Activated CD4-positive, alpha-beta T cell treated with anti-CD3 and anti-CD28 coated beads, Interleukin-2, amount 50 U/mL, for 16 hours (primary cell): ENCODE measurements around the gene FXYD2.
"Not testable (repeated sequence)": the region's sequence is repeated elsewhere in the genome, so short reads cannot be mapped to it uniquely, and the experiment has no call there.

Experiments
- DNase-seq: peaks from one replicate; pipeline ENCODE4 v3.0.0-alpha.2; 2020

FXYD2 gene

DNA sequence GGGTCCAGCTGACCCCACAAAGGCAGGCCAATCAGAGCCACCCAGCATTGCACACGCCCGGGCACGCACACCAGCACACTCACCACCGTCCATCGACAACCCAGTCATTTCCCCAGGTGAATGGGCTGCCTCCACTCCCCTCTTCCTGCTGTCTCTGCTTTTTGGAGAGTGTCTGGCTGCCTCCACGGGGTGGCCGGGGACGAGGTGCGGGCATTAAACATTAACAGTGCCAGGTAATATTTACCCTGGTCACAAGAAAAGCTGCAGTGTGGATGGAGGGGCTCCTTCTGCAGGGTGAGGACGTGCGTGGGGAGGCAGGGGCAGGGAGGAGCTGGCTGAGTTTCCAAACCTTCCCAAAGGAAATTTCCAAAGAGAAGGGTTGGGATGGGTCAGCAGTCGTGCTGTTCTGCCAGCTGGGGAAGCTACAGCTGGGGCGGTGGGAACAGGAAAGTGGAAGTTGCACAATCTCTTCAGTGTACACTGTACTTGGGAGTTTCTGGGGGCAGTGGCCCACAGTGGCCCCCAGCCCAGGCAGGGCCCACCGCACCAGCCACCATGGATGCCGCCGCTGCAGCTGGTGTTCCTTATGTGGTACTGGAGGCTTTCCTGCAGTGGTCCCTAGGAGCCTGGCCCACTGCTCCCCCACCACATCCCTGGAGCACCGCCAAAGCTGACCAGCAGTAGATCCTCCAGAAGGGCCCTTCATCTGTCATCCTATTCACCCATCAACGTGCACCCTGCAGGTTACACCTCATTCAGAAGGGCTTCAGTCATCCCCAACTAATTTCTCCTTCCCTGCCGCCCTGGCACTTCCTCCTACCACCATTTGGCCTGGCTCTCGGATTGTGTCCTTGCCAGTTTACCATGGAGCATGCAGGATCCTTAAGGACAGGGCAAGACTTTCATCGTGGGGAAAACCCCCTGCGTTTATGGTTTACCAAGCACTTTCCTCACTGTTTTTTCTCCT, at the start of gene FXYD2:
FXYD2 (minus strand) TSS at position 174 of the 967 bp plus-strand sequence; CDS start at position 108, 66 bp downstream.
- no peak for DNase-seq

DNA sequence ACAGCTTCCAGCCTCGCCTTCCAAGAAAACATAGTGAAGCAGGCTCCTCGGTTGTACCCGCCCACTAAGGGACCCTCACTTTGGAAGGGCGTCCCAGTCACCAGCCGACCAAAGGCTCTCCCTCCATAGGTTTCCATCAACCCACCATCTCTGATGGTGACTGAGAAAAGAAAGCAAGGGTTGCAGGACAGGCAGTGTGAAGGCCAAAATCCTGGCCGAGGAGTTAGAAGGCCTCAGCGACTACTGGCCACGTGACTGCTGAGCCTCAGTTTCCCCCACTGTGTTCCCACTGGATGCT, 49.2 kb upstream of the FXYD2 start:
- DNase-seq, result no peak

DNA sequence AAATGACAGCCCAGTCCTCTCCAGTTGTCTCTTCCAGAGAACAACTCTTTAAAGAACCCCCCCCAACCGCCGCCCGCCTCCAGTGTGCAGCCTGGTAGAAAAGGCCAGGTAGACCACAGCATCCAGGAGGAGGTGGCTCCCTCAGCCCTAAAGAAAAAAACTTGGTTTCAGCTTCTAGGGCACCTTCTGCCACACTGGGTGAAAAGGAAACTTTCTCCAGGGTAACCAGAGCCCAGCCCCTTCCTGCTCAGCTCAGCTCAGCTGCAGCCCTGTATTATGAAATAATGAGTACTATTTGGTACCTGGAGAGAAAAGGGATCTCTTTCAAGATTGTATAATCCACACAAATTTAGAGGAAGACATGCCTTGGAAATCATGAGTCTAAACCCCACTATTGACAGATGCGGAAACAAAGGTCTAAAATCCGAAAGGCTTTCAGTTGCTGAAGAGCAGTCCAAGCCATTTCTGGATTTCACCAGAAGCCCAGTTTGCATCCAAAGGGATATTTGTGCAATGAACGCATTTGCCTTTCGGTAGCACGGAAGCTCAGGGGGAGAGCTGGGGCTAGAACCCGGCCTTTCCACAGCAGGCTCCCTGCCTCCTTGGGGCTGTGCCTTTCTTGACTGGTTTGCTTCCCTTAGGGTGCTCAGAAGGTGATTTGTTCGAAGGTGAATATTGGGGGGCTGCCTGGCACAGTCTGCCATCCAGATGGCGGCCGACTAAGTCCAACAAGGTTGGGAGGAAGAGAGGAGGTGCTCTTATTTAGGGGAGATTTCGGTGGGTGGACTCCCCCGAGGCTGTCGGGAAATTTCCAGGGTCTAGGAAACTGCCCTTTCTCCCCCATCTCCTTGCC, 48.7 kb upstream of the FXYD2 start:
- DNase-seq, result no peak

- DNase-seq, result no peak
Observed at GRCh38 chr11:117872420-117872961, 47.9 kb upstream of the FXYD2 start.

DNA sequence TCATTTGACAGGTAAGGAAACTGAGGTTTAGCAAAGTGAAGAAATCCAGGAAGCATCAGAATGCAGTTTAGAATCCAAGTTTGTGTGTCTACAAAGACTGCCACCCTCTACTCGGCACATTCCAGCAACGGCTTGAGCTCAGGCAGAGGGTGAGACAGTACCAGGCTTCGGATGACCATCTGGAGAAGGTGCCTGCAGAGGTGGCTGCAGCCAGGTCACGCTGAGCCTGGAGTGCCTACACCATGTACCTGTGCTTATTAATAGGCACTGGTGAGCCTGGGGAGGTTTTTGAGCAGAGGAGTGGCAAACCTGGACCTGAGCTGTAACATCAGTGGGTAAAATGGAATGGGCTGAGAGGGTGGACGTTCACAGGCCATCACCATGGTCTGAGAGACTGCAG, 47.2 kb upstream of the FXYD2 start:
- no peak for DNase-seq

DNA sequence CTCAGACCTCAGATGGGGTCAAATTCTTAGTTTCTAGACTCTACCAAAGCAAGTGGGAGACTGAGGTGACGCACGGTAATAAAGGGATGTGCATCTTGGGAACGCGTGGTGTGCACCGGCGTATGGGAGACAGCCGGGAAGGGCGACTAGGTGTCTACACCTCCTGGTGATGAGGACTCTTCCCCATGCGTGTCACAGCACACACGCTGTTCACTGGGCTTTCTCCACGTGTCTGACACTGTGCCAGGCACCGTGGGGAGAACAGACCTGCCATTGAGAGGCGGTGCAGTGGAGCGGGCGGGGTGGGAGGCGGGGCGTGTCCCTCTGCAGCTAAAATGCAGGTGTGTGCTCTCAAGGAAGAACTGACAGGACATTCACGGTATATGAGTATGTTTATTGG, 46.6 kb upstream of the FXYD2 start:
- no peak for DNase-seq

- no peak for DNase-seq
Observed at GRCh38 chr11:117870103-117870952, 45.8 kb upstream of the FXYD2 start.

DNA sequence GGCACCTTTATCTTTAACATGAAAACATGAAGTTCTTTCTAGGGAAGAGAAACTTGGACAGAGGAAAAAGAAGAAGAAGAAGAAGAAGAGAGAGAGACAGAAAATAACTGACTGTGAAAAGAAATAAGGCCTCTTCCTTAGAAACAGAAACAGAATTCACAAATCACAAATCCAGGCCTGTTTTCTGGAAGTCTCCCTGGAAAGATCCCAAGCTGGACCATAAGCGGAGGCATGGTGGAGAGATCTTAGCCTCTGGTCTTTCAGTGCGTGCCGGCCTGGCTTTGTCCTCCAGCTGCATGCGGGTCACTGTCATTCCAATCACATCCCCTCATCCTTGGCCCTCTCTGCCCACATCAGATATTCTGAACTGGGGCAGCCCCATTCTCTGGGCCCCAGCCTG, 45.1 kb upstream of the FXYD2 start:
- DNase-seq, result no peak

DNA sequence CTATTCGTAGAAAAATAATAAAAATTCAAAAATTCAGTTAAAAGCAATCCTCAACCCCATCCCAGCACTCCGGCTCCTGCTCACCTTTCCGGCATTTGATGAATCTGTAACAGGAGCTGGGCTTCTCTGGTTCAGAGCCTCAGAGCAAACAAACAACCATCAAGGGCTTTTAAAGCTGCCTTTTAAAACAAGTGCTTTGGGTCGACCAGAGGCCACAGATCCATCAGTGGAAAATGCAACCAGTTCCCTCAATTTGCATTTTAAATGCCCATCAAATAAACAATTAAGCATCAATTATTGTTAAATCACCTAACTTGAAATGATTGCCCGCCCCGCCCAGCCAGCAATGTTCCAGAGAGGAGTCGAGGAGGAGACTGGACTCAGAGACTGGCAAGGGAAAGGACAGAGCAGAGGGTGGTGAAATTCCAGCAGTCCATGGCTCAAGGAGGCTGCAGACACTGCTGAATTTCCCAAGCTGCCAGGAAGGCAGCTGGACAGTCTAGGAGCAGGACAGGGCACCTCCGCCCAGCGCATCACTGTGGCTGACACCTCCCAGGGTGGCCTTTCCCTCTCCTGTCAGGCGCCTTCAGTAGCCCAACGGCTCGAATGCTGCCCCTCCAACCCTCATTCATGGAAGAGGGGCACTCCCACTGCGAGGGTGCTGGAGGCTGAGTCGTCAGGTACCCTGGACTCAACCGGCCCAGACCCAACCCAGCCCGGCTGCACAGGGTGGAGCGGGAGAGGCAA, 44.4 kb upstream of the FXYD2 start:
- DNase-seq, result no peak

- no peak for DNase-seq
Observed at GRCh38 chr11:117868088-117868487, 43.5 kb upstream of the FXYD2 start.

DNA sequence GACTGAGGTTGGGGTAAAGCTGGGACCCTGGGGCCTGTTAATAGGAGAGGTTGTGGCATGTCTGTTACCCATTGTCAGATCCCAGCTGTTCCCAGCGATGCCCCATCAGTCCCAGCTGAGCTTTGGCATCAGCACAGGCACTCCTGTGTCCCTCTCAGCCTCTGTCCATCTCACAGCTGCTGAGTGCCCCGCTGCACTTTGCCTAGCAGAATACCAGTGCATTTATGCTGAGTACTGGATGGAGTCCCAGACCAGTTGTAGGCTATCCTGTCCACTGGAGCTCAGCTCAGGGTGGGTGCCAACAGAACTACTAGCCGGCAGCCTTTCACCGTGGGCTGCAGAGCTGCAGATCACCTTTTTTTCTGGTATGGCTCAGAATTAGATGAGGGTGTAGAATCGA, 42.0 kb upstream of the FXYD2 start:
- DNase-seq, result no peak

DNA sequence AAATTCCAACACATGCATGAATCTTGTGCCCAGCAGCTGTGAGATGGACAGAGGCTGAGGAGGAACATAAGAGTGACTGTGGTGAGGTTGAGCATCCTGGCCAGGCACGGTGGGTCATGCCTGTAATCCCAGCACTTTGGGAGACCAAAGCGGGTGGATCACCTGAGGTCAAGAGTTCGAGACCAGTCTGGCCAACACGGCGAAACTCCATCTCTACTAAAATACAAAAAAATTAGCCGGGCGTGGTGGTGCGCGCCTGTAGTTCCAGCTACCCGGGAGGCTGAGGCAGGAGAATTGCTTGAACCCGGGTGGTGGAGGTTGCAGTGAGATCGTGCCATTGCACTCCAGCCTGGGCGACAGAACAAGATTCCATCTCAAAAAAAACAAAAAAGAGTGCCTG, 41.0 kb upstream of the FXYD2 start:
- not testable (repeated sequence) for DNase-seq

DNA sequence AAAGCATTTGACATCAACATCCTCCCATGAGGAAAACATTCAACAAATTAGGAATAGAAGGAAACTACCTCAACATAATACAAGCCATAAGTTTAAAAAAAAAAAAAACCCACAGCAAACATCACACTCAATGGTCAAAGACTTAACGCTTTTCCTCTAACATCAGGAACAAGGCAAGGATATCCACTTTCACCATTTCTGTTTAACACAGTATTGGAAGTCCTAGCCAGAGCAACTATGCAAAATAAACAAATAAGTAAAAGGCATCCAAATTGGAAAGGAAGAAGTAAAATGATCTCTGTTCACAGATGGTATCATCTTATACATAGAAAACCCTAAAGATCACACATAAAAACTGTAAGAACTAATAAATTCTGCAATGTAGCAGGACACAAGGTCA, 38.8 kb upstream of the FXYD2 start:
- DNase-seq, result no peak

DNA sequence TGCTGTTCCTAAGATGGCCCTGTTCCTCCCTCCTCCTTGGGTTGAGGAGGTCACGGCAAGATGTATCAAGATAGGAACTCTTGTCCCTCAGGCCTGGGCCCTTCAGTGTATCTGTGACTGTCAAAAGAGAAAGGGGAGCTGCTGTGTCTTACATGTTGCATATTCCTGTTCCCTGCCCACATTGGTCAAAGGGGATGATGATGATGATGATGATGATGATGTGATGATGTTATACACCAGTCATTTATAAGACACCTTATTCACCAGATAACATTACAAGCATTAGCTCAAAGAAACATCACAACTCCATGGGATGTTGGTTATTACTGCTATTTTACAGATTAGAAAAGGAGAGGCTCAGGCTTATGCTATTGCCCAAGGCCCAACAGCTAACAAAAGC, 38.2 kb upstream of the FXYD2 start:
- DNase-seq, result no peak

- DNase-seq, result no peak
Observed at GRCh38 chr11:117862019-117862725, 37.6 kb upstream of the FXYD2 start.

- no peak for DNase-seq
Observed at GRCh38 chr11:117861151-117862018, 36.8 kb upstream of the FXYD2 start.

- DNase-seq, result no peak
Observed at GRCh38 chr11:117860139-117860538, 35.6 kb upstream of the FXYD2 start.

DNA sequence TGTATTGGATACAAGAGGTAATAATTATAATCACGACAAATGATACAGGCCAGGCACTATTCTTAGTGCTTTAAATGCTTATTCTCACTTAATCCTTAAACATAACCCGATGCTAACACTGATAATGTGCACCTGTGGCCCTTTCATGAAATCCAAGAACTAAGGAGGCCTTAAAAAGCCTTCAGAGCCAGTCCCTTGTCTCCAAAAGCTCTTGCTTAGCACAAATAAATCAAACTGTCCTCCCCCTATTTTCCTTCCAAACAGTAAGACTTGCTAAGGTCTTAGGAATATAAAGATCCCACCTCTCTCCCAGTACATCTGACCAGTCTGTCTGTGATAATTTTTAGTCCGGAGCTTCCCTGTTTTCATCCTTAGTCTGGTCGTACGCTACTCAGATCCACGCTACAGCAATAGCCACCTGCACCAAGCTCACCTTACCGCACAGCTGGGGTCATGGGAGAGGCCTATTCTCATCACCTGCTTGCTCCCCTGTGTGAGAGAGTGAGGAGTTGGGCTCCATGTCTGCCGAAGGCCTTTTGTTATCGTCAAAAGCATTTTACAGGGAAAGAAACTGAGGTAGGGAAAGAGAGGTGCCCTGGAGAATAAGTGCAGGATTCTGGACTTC, 35.1 kb upstream of the FXYD2 start:
- DNase-seq, result no peak

DNA sequence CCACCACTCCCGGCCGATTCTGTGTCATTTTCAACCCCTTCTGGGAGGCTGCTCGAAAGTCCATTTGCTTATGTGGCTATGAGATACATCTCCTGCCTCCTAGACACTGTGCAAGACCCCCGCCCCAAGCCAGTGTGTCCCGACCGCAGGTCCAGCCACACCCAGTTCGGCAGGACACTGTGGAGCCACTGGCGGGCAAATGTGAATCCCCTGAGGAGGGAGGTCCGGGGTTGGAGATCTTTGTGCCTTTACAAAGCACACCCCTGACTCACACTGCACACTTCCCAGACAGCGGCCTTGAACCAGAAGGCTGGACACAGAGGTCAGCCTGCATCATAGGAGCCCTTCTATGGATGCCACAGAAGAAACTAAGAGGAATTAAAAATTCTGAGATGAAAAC, 34.5 kb upstream of the FXYD2 start:
- no peak for DNase-seq
